Measurements from ENCODE around the gene NUDT3.

DNA sequence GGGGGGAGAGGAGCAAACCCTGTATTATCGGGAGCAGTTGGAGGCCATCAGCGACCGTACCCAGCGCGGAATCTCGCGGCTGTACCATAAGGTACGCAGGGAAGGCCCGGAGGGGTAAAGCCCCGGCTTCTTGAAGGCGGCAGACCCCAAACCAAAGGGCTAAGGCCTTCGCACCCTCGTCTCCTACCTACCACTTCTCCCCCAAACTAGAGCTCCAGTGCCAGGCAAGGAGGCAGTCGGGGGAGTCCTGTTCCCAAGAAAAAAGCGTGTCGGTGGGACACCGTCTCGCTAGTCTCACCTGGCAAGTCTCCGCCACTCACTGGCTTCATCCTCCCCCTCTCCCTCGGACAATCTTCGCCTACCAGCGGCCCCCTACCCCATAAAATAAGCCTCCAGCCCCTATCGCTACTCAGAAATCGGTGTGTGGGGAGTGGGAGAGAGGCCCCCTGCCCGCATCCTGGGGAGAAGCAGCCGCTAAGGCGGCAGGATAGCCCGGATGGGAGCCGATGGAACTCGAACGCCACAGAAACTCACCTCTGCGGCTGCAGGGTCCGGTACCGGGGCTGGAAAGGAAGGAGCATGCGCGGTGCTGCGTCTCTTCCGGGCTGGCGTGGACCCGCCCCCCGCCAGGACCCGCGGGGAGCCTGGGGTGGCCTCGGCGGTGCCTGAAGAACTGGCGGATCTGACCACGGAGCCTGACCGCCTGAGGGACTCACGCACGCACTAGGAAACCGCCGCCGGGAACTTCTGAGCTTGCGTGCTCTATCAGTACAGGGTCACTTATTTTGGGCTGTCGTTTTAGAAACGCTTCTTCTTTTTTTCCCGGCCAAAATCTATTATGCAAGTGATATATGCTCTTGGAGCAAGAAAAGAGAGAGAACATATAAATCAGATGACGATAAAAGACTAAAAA, 33.3 kb upstream of the NUDT3 start, which contains the start of gene RPS10:
- TF ChIP-seq, protein P1, sequence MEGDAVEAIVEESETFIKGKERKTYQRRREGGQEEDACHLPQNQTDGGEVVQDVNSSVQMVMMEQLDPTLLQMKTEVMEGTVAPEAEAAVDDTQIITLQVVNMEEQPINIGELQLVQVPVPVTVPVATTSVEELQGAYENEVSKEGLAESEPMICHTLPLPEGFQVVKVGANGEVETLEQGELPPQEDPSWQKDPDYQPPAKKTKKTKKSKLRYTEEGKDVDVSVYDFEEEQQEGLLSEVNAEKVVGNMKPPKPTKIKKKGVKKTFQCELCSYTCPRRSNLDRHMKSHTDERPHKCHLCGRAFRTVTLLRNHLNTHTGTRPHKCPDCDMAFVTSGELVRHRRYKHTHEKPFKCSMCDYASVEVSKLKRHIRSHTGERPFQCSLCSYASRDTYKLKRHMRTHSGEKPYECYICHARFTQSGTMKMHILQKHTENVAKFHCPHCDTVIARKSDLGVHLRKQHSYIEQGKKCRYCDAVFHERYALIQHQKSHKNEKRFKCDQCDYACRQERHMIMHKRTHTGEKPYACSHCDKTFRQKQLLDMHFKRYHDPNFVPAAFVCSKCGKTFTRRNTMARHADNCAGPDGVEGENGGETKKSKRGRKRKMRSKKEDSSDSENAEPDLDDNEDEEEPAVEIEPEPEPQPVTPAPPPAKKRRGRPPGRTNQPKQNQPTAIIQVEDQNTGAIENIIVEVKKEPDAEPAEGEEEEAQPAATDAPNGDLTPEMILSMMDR (IDR thresholded peaks at IDR 0.05; ENCODE audit: low read depth, low read length) = no peak
- no peak for TF ChIP-seq EZH2phosphoT487 (IDR thresholded peaks at IDR 0.05; ENCODE audit: low read depth)

Data from OCI-LY3 (cell line).